GM12892 (cell line): ENCODE data around the gene DNAJC19.

Experiments
- POLR2A ChIP-seq: IDR thresholded peaks from 2 replicates; pipeline ENCODE4 v1.6.1; 2011; ENCODE audit warnings: low read depth, low read length, control low read depth
- POLR2AphosphoS5 ChIP-seq: IDR thresholded peaks from 2 replicates; pipeline ENCODE4 v1.6.1; 2011; ENCODE audit warnings: low read depth, low read length, control low read depth

DNA sequence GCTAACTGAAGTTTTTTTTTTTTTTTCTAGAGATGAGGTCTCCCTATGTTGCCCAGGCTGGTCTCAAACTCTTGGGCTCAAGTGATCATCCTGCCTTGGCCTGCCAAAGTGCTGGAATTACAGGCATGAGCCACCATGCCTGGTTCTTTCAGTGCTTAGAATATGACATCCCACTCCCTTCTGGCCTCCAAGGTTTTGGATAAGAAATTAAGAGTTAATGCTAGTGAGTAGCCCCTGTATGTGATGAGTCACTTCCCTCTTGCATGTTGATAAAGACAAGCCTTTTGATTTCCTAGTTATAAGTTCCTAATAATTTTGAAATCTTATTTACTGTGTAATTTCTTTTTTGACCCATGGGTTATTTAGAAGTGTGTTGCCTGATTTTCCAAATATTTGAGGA is 35.7 kb upstream of the DNAJC19 start:
- TF ChIP-seq POLR2A (no peak), POLR2AphosphoS5 (no peak)
